Sciatic nerve (tissue), 2 donors: ENCODE measurements around the gene ERCC5. TPM values are rescaled to one million over a fixed set of nuclear protein-coding genes. Genes with fewer than 3 reads are reported as not detected.

Experiments
- ATAC-seq: fragments of 200-7000 bp; cut with Tn5 transposase; one replicate; pipeline ENCODE4 v1.9.1; 2020; ENCODE audit warnings: mild to moderate bottlenecking, moderate library complexity
- DNase-seq: peaks from one replicate; pipeline ENCODE4 v3.0.0-alpha.2; 2020; ENCODE audit warnings: low spot score
- intact Hi-C: fragments of 100-400 bp; cut with DNase I; formaldehyde crosslinking; loops from one replicate; pipeline ENCODE4 v1.14.2; 2022
- total RNA-seq: library from RNA; stranded (reverse); fragmentation: NEBNext Ultra II Directional; extraction: Animal tissue kit (Norgen Biotek cat#: 25700); gene quantifications from one replicate; pipeline ENCODE4 v1.2.1, GENCODE V29; 2021
- donor health status: DM: no; HTN: no; CAD: no.
- donor health status: DM: no; HTN: no; CAD: no.

Gene ERCC5
- total RNA-seq, 1 donor from 2014 or later: 59.8 TPM

GRCh38 chr13:102909971-102910370 lies 64.1 kb downstream of the ERCC5 start:
- ATAC-seq (no peak), DNase-seq (no peak)
- intact Hi-C loops: no loop called here

GRCh38 chr13:102911336-102911735 lies 65.5 kb downstream of the ERCC5 start:
- DNase-seq (no peak), ATAC-seq (no peak)
- intact Hi-C loops: no loop called here

- intact Hi-C loops: no loop called here
- DNase-seq (no peak), ATAC-seq (no peak)
Observed at GRCh38 chr13:102912599-102912998, 66.8 kb downstream of the ERCC5 start.

- DNase-seq (no peak), ATAC-seq (no peak)
- intact Hi-C loops: no loop called here
Observed at GRCh38 chr13:102913914-102914313, 68.1 kb downstream of the ERCC5 start.

GRCh38 chr13:102914339-102914930 lies 68.6 kb downstream of the ERCC5 start:
- ATAC-seq: no peak
- DNase-seq: no peak
- intact Hi-C loops: no loop called here

GRCh38 chr13:102915393-102915930 lies 69.6 kb downstream of the ERCC5 start:
- DNase-seq (no peak), ATAC-seq (no peak)
- intact Hi-C loops: no loop called here

GRCh38 chr13:102917019-102917418 lies 71.2 kb downstream of the ERCC5 start:
- ATAC-seq: no peak
- no peak for DNase-seq
- intact Hi-C loops: no loop called here

GRCh38 chr13:102922184-102922583 lies 76.4 kb downstream of the ERCC5 start:
- intact Hi-C loops: no loop called here
- ATAC-seq: no peak
- DNase-seq: no peak

Other genes with a start within 250 kb of the ERCC5 start
- gene TPP2, start 249.0 kb upstream of the ERCC5 start, total RNA-seq: 44.8 TPM
- gene METTL21C, start 151.0 kb upstream of the ERCC5 start, total RNA-seq: not detected
- 6.8 TPM for gene TEX30, start 72.2 kb upstream of the ERCC5 start, total RNA-seq
- gene POGLUT2, start 47.1 kb upstream of the ERCC5 start, total RNA-seq: 5.2 TPM
- gene BIVM, start 46.9 kb upstream of the ERCC5 start, total RNA-seq: 25.7 TPM
- gene SLC10A2, start 220.4 kb downstream of the ERCC5 start, total RNA-seq: not detected